Thoracic aorta (tissue), 2 donors: Measurements from ENCODE around the gene SYK. TPM values are rescaled to one million over a fixed set of nuclear protein-coding genes. Genes with fewer than 3 reads are reported as not detected.
"Not testable (repeated sequence)": the region's sequence is repeated elsewhere in the genome, so short reads cannot be mapped to it uniquely, and the experiment has no call there.

Experiments
- ATAC-seq: fragments of 150-250 bp; one replicate; pipeline ENCODE4 v1.8.0; 2017; ENCODE audit warnings: low read depth; ENCODE audit not compliant: insufficient number of reproducible peaks, low FRiP score
- DNase-seq: peaks from one replicate; pipeline ENCODE4 v3.0.0-alpha.2; 2020; ENCODE audit warnings: low spot score
- H3K27ac ChIP-seq, 2 donors: fragments of 200-600 bp; sonication (generic); 1 replicate in 1 of 2; 2 replicates in 1 of 2; pipeline ENCODE4 v1.5.1; 2016; ENCODE audit warnings: mild to moderate bottlenecking in 2 of 2, moderate library complexity in 2 of 2
- H3K27me3 ChIP-seq: fragments of 200-600 bp; sonication (generic); replicated peaks from 2 replicates; pipeline ENCODE4 v1.6.0; 2016; ENCODE audit warnings: mild to moderate bottlenecking; ENCODE audit not compliant: insufficient read depth
- H3K36me3 ChIP-seq: fragments of 200-600 bp; sonication (generic); one replicate; pipeline ENCODE4 v1.5.1; 2016
- H3K4me1 ChIP-seq, 2 donors: fragments of 200-600 bp; sonication (generic); 1 replicate in 1 of 2; 2 replicates in 1 of 2; pipeline versions ENCODE4 v1.5.1 to v1.6.0; 2016; ENCODE audit warnings: low read depth in 2 of 2, mild to moderate bottlenecking in 1 of 2; ENCODE audit not compliant: control insufficient read depth in 1 of 2
- H3K4me3 ChIP-seq: fragments of 200-600 bp; sonication (generic); 2 replicates; pipeline ENCODE4 v1.5.1; 2016; ENCODE audit warnings: mild to moderate bottlenecking
- H3K9me3 ChIP-seq: fragments of 200-600 bp; sonication (generic); 2 replicates; pipeline ENCODE4 v1.5.1; 2016
- total RNA-seq, 2 donors: library from RNA; depleted of rRNA; stranded (reverse); fragments of >200 nt; gene quantifications; one replicate each; pipeline versions ENCODE4 v1.1.0 to v1.2.3, GENCODE V29; 2016
- TF ChIP-seq, protein P1 (sequence below): fragments of 200-600 bp; sonication (generic); IDR thresholded peaks from one replicate; pipeline ENCODE4 v1.5.1; 2019; ENCODE audit warnings: antibody characterized with exemption

SYK gene
- total RNA-seq, 2 donors from 2014 or later: 18.1 to 23.3 TPM

DNA sequence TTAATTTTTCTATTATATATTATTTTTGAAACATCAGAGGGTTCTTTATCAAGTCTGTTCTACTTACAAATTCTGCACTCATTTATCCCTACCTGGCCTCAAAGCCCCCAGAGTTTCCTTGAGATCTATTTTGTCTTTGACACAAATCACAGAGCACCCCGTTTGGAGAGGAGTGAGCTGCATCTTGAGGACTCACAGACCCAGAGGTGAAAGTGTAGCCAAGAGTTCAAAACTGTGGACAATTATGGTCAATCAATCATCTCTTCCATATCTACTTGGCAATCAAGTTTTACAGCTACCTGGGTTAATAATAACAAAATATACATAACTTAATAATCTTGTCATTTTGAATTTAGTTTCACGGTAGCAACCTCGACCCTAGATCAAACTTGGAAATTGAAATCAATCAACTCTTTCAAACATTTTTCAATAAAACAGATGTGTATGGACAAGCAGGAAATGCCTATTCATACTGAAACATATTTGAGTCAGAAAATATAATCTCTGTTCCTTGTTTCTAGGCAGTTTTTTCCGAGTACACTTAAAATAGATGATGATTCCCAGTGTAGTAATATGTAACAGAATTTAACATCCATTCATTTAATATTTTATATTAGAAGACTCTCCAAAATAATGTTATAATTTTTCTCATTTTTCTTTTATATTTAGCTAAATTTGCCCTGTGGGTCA lies 13.7 kb upstream of the SYK start:
- no peaks in the 10 kb centered on the region for H3K36me3 ChIP-seq
- no peaks in the 10 kb centered on the region for H3K4me1 ChIP-seq
- TF ChIP-seq, protein P1, sequence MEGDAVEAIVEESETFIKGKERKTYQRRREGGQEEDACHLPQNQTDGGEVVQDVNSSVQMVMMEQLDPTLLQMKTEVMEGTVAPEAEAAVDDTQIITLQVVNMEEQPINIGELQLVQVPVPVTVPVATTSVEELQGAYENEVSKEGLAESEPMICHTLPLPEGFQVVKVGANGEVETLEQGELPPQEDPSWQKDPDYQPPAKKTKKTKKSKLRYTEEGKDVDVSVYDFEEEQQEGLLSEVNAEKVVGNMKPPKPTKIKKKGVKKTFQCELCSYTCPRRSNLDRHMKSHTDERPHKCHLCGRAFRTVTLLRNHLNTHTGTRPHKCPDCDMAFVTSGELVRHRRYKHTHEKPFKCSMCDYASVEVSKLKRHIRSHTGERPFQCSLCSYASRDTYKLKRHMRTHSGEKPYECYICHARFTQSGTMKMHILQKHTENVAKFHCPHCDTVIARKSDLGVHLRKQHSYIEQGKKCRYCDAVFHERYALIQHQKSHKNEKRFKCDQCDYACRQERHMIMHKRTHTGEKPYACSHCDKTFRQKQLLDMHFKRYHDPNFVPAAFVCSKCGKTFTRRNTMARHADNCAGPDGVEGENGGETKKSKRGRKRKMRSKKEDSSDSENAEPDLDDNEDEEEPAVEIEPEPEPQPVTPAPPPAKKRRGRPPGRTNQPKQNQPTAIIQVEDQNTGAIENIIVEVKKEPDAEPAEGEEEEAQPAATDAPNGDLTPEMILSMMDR: no peak
- no peak overlapping the region for H3K27ac ChIP-seq
- H3K27me3 ChIP-seq: no peaks in the 10 kb centered on the region
- H3K9me3 ChIP-seq: no peaks in the 10 kb centered on the region
- ATAC-seq (no peak), DNase-seq (no peak)
- no peak overlapping the region for H3K4me3 ChIP-seq

DNA sequence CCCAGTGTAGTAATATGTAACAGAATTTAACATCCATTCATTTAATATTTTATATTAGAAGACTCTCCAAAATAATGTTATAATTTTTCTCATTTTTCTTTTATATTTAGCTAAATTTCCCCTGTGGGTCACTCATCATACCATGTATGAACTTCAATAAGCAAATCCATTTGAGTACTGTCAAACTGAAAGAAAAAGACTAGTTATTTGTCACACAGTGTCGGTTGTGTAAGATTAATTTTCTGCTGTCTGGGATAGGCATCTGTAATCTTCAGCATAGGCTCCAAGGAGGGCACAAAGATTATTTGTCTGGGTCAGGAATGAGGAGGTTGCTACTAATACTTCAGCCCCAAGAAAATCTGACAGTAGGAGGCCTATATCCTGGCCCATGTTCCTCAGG lies 13.1 kb upstream of the SYK start:
- not testable (repeated sequence) for H3K27ac ChIP-seq

DNA sequence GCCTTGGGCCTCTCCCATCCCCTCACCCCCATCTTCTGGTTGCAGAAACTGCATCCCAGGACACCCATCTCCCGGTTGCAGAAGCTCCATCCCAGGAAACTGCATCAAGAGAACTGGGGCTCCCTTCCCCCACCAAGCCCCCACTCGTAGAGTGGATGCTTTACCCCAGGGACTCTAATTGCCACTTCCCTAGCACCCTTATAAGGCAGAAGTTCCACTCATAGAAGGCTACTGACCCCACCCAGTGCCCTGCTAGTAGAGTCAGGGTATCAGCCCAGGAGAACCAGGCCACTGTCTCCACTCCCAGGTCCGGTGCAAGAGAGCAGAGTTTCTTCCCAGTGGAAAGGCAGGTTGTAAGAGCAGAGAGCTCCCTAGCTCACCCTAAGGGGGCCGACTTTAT lies 12.2 kb upstream of the SYK start:
- Histone ChIP-seq H3K36me3 (no peaks in the 10 kb centered on the region), H3K27ac (no peak overlapping the region), H3K9me3 (no peaks in the 10 kb centered on the region), H3K4me3 (no peak overlapping the region), H3K27me3 (no peaks in the 10 kb centered on the region), H3K4me1 (no peaks in the 10 kb centered on the region)
- TF ChIP-seq, protein P1: no peak
- ATAC-seq (no peak), DNase-seq (no peak)

More for the DNA sequence above, 13.1 kb upstream of the SYK start:
- not testable (repeated sequence) for H3K4me3 ChIP-seq, H3K4me1 ChIP-seq, H3K36me3 ChIP-seq, ATAC-seq, H3K27me3 ChIP-seq, DNase-seq, H3K9me3 ChIP-seq

DNA sequence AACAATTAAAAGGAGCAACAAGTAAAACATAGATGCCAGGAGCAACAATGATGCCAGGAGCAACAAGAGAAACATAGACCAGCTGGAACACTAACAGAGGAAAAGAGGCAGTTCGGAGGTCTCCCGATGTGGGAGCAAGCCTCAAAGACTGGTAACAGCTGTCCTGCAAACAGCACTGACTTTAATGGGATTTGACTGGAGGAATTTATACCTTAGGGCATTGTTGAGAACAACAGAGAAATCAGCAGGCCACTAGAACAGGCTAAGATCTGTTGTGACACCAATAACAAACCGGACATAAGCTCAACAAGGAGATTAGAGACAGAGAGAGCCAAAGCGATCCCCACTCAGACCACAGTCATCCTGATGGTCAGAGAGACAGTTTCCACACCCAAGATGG lies 11.8 kb upstream of the SYK start:
- Histone ChIP-seq H3K9me3 (no peaks in the 10 kb centered on the region), H3K36me3 (no peaks in the 10 kb centered on the region), H3K27me3 (no peaks in the 10 kb centered on the region), H3K27ac (no peak overlapping the region), H3K4me1 (no peaks in the 10 kb centered on the region), H3K4me3 (no peak overlapping the region)
- no peak for DNase-seq
- TF ChIP-seq, protein P1: no peak
- ATAC-seq: no peak

DNA sequence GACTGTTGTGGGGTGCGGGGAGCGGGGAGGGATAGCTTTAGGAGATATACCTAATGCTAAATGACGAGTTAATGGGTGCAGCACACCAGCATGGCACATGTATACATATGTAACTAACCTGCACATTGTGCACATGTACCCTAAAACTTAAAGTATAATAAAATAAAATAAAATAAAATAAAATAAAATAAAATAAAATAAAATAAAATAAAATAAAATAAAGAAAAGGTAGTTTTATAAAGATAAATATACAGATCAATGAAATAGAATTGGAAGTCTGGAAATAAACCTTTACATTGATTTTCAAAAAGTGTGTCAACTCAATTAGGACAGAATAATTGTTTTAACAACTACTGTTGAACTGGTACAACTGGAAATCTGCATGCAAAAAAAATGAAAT lies 8.6 kb upstream of the SYK start:
- ATAC-seq, H3K27ac ChIP-seq, H3K27me3 ChIP-seq: not testable (repeated sequence)

DNA sequence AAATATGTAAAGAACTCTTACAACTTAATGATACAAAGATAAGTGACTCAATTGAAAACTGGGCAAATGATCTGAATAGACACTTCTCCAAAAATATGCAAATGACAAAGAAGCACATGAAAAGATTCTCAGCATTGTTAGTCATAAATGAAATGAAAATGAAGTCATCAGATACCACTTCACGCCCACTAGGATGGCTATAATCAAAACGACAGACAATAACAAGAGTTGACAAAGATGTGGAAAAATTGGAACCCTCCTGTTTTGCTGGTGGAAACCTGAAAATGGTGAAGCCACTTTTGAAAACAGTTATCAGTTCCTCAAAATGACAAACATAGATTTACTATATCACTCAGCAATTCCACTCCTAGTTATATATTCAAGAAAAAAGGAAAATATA lies 7.9 kb upstream of the SYK start:
- H3K4me3 ChIP-seq: no peak overlapping the region
- no peaks in the 10 kb centered on the region for H3K4me1 ChIP-seq
- no peaks in the 10 kb centered on the region for H3K36me3 ChIP-seq
- no peaks in the 10 kb centered on the region for H3K27me3 ChIP-seq
- H3K27ac ChIP-seq: no peak overlapping the region
- TF ChIP-seq, protein P1: no peak
- no peaks in the 10 kb centered on the region for H3K9me3 ChIP-seq
- ATAC-seq: no peak
- DNase-seq: no peak

More for the DNA sequence above, 8.6 kb upstream of the SYK start:
- not testable (repeated sequence) for H3K4me1 ChIP-seq, H3K36me3 ChIP-seq, H3K9me3 ChIP-seq, H3K4me3 ChIP-seq, DNase-seq
